ENCODE results near the gene GALNTL6.
"Not testable (repeated sequence)": the region's sequence is repeated elsewhere in the genome, so short reads cannot be mapped to it uniquely, and the experiment has no call there.

DNA sequence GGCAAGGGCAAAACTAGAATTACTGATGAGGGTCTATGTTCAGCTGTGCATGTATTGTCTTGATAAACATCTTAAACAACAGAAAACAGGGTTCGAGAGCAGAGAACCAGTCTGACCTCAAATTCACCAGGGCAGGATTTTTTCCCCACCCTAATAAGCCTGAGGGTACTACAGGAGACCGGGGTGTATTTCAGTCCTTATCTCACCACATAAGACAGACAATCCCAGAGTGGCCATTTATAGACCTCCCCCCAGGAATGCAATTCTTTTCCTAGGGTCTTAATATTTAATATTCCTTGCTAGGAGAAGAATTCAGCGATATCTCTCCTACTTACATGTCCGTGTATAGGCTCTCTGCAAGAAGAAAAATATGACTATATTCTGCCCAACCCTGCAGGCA lies 1157.0 kb downstream of the GALNTL6 start:
- TF ChIP-seq ZNF274 (IDR thresholded peaks at IDR 0.05; ENCODE audit: low read depth, low read length); EGR1 (IDR thresholded peaks at IDR 0.05; ENCODE audit: low read depth); POLR2A (IDR thresholded peaks at IDR 0.05; ENCODE audit: borderline replicate concordance, extremely low read depth, insufficient read depth, insufficient read length); EZH2phosphoT487 (IDR thresholded peaks at IDR 0.05; ENCODE audit: borderline replicate concordance); ZFX (IDR thresholded peaks at IDR 0.05); JUND (IDR thresholded peaks at IDR 0.05): not testable (repeated sequence)
- TF ChIP-seq, protein P1, sequence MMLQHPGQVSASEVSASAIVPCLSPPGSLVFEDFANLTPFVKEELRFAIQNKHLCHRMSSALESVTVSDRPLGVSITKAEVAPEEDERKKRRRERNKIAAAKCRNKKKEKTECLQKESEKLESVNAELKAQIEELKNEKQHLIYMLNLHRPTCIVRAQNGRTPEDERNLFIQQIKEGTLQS (IDR thresholded peaks at IDR 0.05), result not testable (repeated sequence)
- TF ChIP-seq, protein P2, sequence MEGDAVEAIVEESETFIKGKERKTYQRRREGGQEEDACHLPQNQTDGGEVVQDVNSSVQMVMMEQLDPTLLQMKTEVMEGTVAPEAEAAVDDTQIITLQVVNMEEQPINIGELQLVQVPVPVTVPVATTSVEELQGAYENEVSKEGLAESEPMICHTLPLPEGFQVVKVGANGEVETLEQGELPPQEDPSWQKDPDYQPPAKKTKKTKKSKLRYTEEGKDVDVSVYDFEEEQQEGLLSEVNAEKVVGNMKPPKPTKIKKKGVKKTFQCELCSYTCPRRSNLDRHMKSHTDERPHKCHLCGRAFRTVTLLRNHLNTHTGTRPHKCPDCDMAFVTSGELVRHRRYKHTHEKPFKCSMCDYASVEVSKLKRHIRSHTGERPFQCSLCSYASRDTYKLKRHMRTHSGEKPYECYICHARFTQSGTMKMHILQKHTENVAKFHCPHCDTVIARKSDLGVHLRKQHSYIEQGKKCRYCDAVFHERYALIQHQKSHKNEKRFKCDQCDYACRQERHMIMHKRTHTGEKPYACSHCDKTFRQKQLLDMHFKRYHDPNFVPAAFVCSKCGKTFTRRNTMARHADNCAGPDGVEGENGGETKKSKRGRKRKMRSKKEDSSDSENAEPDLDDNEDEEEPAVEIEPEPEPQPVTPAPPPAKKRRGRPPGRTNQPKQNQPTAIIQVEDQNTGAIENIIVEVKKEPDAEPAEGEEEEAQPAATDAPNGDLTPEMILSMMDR (IDR thresholded peaks at IDR 0.05 in 2 of 3, conservative IDR thresholded peaks at IDR 0.05 in 1 of 3; ENCODE audit: borderline replicate concordance in 1 of 3, insufficient read depth in 1 of 3, low read depth in 2 of 3, low read length in 2 of 3), result not testable (repeated sequence)
- TF ChIP-seq, protein P3, sequence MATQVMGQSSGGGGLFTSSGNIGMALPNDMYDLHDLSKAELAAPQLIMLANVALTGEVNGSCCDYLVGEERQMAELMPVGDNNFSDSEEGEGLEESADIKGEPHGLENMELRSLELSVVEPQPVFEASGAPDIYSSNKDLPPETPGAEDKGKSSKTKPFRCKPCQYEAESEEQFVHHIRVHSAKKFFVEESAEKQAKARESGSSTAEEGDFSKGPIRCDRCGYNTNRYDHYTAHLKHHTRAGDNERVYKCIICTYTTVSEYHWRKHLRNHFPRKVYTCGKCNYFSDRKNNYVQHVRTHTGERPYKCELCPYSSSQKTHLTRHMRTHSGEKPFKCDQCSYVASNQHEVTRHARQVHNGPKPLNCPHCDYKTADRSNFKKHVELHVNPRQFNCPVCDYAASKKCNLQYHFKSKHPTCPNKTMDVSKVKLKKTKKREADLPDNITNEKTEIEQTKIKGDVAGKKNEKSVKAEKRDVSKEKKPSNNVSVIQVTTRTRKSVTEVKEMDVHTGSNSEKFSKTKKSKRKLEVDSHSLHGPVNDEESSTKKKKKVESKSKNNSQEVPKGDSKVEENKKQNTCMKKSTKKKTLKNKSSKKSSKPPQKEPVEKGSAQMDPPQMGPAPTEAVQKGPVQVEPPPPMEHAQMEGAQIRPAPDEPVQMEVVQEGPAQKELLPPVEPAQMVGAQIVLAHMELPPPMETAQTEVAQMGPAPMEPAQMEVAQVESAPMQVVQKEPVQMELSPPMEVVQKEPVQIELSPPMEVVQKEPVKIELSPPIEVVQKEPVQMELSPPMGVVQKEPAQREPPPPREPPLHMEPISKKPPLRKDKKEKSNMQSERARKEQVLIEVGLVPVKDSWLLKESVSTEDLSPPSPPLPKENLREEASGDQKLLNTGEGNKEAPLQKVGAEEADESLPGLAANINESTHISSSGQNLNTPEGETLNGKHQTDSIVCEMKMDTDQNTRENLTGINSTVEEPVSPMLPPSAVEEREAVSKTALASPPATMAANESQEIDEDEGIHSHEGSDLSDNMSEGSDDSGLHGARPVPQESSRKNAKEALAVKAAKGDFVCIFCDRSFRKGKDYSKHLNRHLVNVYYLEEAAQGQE (IDR thresholded peaks at IDR 0.05; ENCODE audit: low read depth), result not testable (repeated sequence)
